Panc1 (cell line): ENCODE measurements around the gene DDAH1. TPM values are rescaled to one million over a fixed set of nuclear protein-coding genes. Genes with fewer than 3 reads are reported as not detected.

Experiments
- ATAC-seq: fragments of 200-7000 bp; cut with Tn5 transposase; 2 replicates; pipeline ENCODE4 v1.9.1; 2020; ENCODE audit warnings: mild to moderate bottlenecking, moderate library complexity
- BruUV-seq: library from RNA; stranded (reverse); fragments of 400-500 nt; replicated peaks from 2 replicates; lab custom pipeline; 2021; lab: Mats Ljungman, UMichigan
- CTCF ChIA-PET: fragments of 300-600 bp; sonication (Branson Sonifier 250); formaldehyde crosslinking; loops from one replicate; lab custom pipeline; 2022; ENCODE audit warnings: antibody characterized with exemption; lab: Charles Lee
- POLR2A ChIA-PET: fragments of 300-600 bp; sonication (Branson Sonifier 250); formaldehyde crosslinking; loops from one replicate; lab custom pipeline; 2022; ENCODE audit warnings: antibody characterized with exemption; lab: Charles Lee
- DNase-seq: peaks from one replicate; pipeline ENCODE4 v3.0.0-alpha.2; 2010; ENCODE audit warnings: low read depth, low spot score
- H3K27ac ChIP-seq: 2 replicates; pipeline ENCODE4 v1.5.1; 2011; ENCODE audit warnings: mild to moderate bottlenecking, low read length, inconsistent platforms
- H3K27me3 ChIP-seq: fragments of 200-500 bp; sonication (Bioruptor generic); 2 replicates; pipeline ENCODE4 v1.6.0; 2014; ENCODE audit warnings: low read length, inconsistent platforms; ENCODE audit not compliant: control insufficient read depth, insufficient read depth
- H3K36me3 ChIP-seq: fragments of 200-500 bp; sonication (Bioruptor generic); 2 replicates; pipeline ENCODE4 v1.5.1; 2014; ENCODE audit warnings: inconsistent platforms, mild to moderate bottlenecking, low read length, moderate library complexity; ENCODE audit not compliant: control insufficient read depth, insufficient read depth
- H3K4me1 ChIP-seq: 2 replicates; pipeline ENCODE4 v1.5.1; 2011; ENCODE audit warnings: inconsistent platforms, mild to moderate bottlenecking, low read length, moderate library complexity; ENCODE audit not compliant: control insufficient read depth, insufficient read depth
- H3K4me3 ChIP-seq, 2 experiments: 2 replicates each; pipeline ENCODE4 v1.5.1; 2011 to 2012; ENCODE audit warnings: low read depth in 2 of 2, low read length in 2 of 2, mild to moderate bottlenecking in 2 of 2, inconsistent platforms in 1 of 2, moderate library complexity in 1 of 2
- H3K9me3 ChIP-seq: fragments of 200-500 bp; sonication (Bioruptor generic); 2 replicates; pipeline ENCODE4 v1.5.1; 2014; ENCODE audit warnings: low read depth, mild to moderate bottlenecking, inconsistent platforms, low read length, moderate library complexity; ENCODE audit not compliant: control insufficient read depth, insufficient read depth
- CTCF ChIP-seq: fragments of 450-650 bp; IDR thresholded peaks from 2 replicates; pipeline ENCODE4 v1.5.1; 2017; ENCODE audit warnings: mild to moderate bottlenecking
- POLR2AphosphoS5 ChIP-seq: IDR thresholded peaks from 2 replicates; pipeline ENCODE4 v1.6.1; 2012; ENCODE audit warnings: mild to moderate bottlenecking, low read depth, low read length, moderate library complexity
- REST ChIP-seq, 2 experiments: IDR thresholded peaks; 2 replicates each; pipeline ENCODE4 v1.6.1; 2011 to 2012; ENCODE audit warnings: low read depth in 2 of 2, control low read depth in 1 of 2, low read length in 1 of 2, mild to moderate bottlenecking in 1 of 2, moderate library complexity in 1 of 2; ENCODE audit not compliant: insufficient read depth in 1 of 2
- SIN3A ChIP-seq: IDR thresholded peaks from 2 replicates; pipeline ENCODE4 v1.6.1; 2012; ENCODE audit warnings: low read depth, mild to moderate bottlenecking, low read length, moderate library complexity, borderline replicate concordance; ENCODE audit not compliant: insufficient read depth
- TCF7L2 ChIP-seq: IDR thresholded peaks from 2 replicates; pipeline ENCODE4 v1.6.1; 2011; ENCODE audit warnings: mild to moderate bottlenecking, low read depth, low read length, inconsistent platforms
- in situ Hi-C: cut with HindIII; loops from 2 replicates; pipeline ENCODE4 v1.10.0; 2016; ENCODE audit warnings: low sequenced_read_pairs, low pct_unique_long_range_greater_than_20kb
- intact Hi-C: fragments of 100-400 bp; cut with micrococcal nuclease; formaldehyde crosslinking; loops from one replicate; pipeline ENCODE4 v1.10.0; 2022; ENCODE audit not compliant: unreplicated experiment
- total RNA-seq: library from RNA; stranded (reverse); gene quantifications from one replicate; pipeline ENCODE4 v1.2.1, GENCODE V29; 2021; ENCODE audit not compliant: unreplicated experiment

Gene DDAH1
- total RNA-seq, 1 experiment from 2014 or later: 85.4 TPM

- no peak for DNase-seq
- H3K4me1 ChIP-seq: peaks cover 20% of the 10 kb centered on the region
- TF ChIP-seq TCF7L2 (no peak), SIN3A (no peak), REST (IDR thresholded peaks at IDR 0.05; ENCODE audit: insufficient read depth in 1 of 2, low read depth in 2 of 2, low read length in 1 of 2) (no peak), CTCF (no peak)
- ATAC-seq: no peak; the same call in 1 of the 2 replicates
- H3K27me3 ChIP-seq: no peaks in the 10 kb centered on the region
- H3K27ac ChIP-seq: peak overlapping the region; percentile 79
- in situ Hi-C loops (loop anchor here (5.0 to 25.0 kb wide), 2 partner anchors 33 to 378 kb away; no protein-coding TSS in a partner anchor), intact Hi-C loops (loop anchor here (2.0 to 5.0 kb wide), 5 partner anchors 88 to 710 kb away; no protein-coding TSS in a partner anchor)
- peaks cover 4% of the 10 kb centered on the region; the same call in 1 of the 2 replicates for H3K9me3 ChIP-seq
- ChIA-PET POLR2A (no interaction called here), CTCF (interaction anchor here (0.6 to 1.4 kb wide), 10 partner anchors 15 to 399 kb away, joined by 3 to 7 read pairs (median 4); partner anchors contain the start of genes CCN1 and ZNHIT6)
- no peak overlapping the region for H3K4me3 ChIP-seq
- no peaks in the 10 kb centered on the region for H3K36me3 ChIP-seq
- BruUV-seq: no TSS peak
Measured at GRCh38 chr1:85308833-85309350, 156.1 kb downstream of the DDAH1 start.

GRCh38 chr1:85307987-85308832, 156.7 kb downstream of the DDAH1 start:
- peak overlapping the region; percentile 79 for H3K27ac ChIP-seq
- H3K36me3 ChIP-seq: no peaks in the 10 kb centered on the region
- DNase-seq (peak; percentile 91), ATAC-seq (peak; percentile 98)
- TF ChIP-seq CTCF (peak; percentile 100), POLR2AphosphoS5 (peak; percentile 66), SIN3A (0 out of 2 replicates have a peak, but pooled peaks have one; percentile 69), TCF7L2 (peak; percentile 40; the same call in 1 of the 2 replicates), REST (IDR thresholded peaks at IDR 0.05; ENCODE audit: insufficient read depth in 1 of 2, low read depth in 2 of 2, low read length in 1 of 2) (peak in 1 of 2 experiments; percentile 67; a peak in 1 of 4 replicates)
- no peaks in the 10 kb centered on the region for H3K27me3 ChIP-seq
- BruUV-seq: no TSS peak
- in situ Hi-C loops (loop anchor here (5.0 to 25.0 kb wide), 2 partner anchors 34 to 379 kb away; no protein-coding TSS in a partner anchor), intact Hi-C loops (loop anchor here (2.0 to 5.0 kb wide), 5 partner anchors 89 to 711 kb away; no protein-coding TSS in a partner anchor)
- H3K9me3 ChIP-seq: peaks cover 1% of the 10 kb centered on the region; the same call in 1 of the 2 replicates
- H3K4me1 ChIP-seq: peaks cover 14% of the 10 kb centered on the region
- H3K4me3 ChIP-seq: no peak overlapping the region
- ChIA-PET CTCF (interaction anchor here (0.6 to 1.4 kb wide), 12 partner anchors 9 to 695 kb away, joined by 3 to 7 read pairs (median 3); partner anchors contain the start of genes CCN1 and ZNHIT6), POLR2A (interaction anchor here (0.6 kb wide), 1 partner anchor 30 kb away, joined by 4 read pairs; no protein-coding TSS in a partner anchor)
